Retina (tissue), 1 donor: ENCODE measurements around the gene QRFP.
A peak's percentile ranks its signal among the peaks of the same experiment; 100 is the strongest.

Experiments
- DNase-seq: peaks from one replicate; pipeline ENCODE4 v3.0.0-alpha.2; 2016

Gene QRFP

DNA sequence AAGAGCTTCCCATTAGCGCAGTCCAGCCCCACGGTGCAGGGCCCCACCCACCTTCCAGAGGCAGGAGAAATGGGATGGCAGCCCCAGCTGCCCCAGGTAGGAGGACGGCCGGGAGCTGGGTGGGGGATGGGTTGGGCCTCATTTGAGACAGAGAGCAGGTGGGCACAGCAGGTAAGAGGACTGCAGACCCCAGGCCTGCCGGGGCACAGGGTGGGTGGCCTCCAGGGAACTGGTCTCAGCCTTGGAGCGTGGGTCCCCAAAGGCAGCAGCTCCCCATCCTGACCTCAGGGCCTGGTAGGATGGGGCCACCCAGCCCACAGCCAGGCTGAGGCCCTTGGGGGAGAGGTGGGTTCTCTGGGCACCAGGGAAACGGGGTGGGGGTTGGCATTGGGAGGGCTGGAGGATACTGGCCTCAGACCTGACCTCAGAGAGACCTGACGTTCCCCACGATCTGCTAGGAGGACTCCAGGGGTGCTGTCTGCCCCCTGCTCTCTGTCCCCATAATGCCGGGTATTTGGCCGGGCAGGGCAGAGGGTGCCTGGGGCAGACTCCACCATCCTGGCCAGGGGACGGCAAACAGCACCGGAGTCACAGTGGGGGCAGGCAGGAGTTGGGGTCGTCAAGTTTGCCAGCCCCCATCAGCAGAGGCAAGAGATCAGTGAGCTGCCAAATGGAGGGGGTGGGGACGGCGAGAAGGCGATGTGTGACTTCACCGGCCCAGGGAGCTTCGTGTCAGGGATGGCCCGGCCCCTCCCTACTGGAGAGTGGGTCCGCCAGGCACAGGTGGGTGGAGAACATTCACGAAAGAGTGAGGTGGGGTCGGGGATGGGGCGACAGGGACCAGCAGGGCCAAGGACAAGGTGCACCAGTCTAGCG lies 6.8 kb upstream of the QRFP start:
- no peak for DNase-seq

DNA sequence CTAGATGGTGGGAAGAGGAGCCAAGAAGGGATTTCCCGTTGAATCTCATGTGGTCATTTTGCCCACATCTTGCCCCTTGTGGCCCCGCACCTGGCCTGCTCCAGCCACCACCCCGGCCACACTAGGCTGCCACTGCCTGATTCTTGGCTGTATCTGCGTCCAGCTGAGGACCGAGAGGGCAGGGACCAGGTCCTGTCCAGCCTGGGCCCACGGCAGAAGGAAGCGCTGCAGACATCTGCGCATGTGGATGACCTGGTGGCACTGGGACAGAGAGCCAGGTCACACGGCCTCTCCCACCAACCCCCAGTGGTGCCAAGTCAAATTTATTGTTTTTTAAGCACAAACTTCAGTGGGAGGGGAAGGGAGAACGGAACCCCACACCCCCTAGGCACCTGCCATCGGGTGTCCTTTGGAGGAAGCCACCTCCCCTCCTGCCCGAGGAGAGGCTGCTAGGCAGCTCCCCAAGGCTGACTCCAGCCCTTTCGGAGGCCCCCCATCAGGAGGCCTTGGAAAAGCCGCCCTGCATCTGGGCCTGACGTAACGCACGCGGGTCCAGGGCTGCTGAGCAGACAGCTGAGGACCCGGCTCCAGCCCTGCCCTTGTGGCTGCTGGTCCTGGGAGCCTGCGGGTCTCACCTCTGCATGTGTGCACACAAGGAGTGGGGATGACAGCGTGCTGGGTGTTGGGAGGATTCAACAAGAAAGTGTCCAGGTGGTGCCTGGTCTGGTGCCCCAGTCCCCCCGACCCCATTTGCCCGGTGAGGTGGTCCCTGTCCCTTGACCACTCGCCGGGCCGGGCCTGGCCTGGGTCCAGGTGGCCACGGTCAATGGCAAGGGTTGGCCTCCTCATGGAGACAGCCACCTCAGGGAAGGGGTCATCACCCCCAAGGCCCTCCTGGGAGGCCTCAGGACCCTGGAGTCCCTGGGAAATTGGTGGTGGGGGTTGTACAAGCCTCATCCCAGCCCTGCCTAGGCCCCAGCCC lies 5.9 kb upstream of the QRFP start:
- no peak for DNase-seq

DNA sequence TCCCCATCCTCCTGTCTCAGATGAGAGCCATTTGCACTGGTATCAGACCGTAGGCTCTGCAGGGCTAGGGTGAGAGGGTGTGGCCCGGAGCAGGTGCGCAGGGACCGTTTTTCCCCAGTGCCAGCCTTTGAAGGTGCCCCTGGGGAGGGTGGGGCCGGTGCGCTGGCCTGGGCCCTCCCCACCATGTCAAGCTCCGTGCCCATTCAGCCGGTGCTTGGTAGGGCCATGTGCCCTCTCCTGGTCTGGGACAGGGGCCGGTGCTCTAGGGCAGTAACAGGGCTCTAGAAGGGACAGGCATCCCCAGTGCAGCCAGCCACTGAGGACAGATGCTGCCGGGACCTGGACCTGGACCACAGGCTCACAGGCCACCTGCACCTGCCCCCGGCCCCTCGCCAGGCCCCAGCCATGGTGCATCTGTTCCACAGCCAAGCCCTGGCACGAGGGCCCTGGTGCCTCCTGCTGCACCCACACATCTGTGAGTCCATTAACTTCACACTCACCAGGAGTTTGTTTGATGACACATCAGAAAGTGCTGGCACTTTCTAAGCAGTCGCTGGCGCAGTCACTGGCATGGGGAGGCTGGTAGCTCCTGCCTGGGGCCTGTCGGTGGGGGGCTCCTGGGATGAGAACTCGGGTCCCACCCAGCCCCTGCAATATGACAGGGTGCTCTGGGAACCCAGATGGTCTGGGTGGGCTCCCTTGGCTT lies 5.0 kb upstream of the QRFP start:
- DNase-seq, result no peak

DNA sequence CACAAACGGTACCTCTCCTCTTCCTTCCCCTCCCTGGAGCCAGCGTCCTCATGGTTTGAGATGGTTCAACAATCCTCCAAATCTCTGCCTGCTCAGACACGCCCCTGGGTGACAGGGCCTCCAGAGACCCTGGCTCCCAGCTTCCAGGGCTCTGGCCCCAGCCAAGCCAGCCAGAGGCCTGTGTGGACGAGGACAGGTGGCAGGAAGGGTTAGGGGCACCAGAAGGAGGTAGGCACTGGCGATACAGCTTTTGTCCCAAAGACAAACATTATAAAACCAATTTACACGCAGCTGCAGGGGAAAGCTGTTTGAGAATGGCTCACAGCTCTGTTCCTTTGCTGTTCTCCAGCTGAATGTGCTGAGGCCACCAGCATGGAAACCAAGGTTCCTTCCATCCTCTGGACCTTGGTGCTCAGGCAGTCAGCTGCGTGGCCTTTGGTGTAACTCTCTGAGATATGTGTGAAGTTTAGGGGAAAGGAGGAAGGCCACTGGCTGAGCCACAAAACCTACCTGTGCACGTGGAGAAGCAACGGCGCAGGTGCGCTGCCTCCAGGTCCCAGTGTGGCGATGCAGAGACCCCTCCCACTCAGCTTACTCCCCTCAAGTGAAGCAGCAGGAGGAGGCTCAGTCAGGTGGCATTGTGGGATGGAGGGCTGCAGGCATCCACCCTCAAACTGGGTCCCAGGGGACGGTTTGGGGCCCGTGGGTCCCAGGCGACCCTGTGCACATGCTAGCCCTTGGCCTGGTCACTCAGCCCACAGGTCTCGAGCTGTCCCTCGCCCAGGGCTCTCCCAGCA lies 4.3 kb upstream of the QRFP start:
- no peak for DNase-seq

DNA sequence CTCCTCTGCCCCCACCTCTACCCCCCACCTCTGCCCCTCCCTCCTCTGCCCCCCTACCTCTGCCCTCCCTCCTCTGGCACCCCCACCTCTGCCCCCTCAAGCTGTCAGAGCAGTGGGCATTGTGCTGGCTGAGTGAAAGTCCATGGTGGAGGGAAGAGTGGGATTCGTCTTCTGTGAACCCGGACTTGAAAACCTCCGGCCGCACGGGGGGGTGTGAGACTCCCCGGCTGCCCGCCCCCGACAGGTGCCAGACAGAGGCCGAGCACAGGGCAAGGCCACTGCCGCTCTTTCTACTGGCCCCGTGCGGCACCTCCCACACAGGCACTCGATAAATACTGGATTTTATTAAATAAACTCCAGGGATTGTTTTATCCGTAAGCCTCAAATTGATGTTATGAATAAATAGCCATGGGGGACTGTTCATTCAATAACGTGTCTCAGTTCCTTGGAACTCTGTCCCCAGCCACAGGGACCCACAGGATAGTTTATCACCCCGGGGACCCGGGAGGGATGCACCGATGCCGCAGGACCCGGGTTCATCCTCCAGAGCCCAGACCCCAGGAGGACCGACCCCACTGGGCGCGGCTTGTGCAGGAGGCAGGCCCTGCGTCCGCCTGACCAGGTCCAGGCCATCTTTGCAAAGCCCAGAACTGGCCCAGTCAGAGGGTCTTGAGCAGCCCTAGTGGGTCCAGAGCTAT lies 2.6 kb upstream of the QRFP start:
- no peak for DNase-seq

GRCh38 chr9:130898552-130898852 lies 1.9 kb upstream of the QRFP start:
- no peak for DNase-seq

DNA sequence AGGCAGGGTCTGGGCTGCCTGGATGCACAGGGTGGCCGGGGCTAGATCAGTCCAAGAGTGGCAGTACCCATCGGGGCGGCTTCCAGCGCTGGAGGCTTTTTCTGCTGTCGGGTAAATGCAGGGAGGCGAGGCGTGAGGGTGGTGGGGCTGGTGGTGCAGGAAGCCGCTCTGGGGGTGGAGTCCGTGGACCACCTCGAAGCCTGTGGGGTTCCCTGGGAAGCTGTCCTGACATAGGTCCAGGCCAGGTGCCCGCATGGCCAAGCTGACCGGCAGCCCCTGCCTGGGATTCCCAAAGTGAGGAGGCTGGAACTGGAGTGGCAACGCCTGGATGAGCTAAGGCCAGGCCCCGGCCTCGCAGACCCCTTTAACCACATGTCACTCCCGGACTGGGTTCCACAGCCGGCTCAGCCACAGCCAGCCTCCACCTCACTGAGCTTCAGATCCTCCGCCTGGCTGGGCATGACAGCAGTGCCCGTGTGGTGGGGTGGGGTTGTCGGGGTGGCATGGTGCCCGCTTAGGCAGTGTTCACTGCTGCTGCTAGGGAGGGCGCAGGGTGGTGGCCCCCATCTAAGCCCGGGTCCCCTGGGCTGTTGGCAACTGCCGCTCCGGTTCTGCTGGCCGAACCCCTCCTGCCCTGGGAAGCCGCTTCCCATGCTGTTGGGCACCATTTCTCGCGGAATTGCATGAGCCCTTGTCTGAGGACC lies 1.4 kb upstream of the QRFP start:
- DNase-seq, result no peak

DNA sequence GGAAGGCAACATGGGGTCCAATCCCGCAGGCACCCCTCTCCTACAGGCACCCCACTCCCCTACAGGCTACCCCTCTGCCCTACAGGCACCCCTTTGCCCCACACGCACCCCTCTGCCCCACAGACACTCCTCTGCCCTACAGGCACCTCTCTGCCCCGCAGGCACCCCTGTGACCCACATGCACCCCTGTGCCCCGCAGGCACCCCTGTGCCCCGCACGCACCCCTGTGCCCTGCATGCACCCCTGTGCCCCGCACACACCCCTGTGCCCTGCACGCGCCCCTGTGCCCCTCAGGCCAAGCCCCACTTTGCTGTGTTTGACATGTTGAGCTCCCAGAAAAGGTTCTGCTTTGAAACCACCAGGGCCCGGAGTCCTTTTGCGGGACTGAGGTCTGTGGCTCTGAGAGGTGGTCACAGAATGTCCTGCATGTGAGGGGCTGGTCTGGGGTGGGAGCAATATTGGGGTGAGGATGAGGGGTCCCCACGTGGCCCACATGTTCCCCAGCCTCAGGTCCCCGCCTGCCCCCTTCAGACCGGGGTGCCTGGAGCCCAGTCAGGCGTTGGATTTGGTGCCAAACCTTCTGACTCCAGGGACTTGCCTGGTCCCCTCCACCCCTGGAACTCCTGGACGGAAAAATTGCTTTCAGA lies 616 bp upstream of the QRFP start:
- no peak for DNase-seq

DNA sequence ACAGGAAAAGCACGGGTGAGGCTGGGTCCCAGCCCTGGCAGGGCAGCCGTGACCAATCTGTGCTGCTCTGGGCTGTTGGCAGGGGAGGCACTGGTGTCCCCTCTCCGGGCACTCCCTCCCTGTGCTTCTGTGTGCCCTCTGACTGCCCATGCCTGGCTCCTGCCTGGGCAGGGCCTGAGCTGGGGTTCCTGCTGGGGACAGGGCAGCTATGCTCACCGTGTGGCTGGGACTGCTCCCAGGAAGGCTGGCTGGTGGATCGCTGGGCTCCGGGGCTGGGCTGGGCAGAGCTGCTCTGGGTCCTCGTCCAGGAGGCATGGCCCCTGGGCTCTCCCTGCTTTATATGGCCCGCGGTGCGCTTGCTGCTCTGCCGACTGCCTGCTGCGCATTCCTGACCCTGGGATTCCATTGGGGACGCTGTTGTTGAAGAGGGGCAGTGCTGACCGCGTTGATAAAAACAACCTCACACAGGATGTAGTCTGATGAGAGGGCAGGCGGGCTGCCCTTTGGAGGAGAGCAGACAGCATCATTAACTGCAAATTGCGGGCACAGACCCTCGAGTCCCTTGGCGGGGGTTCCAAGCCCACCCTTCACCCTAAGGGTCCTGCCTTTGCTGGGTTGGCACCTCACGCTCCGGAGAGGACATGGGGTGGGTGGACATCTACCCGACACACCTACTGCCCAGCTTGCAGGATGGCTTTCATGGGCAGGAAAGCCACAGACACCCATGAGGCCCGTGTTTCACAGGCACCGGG lies 955 bp downstream of the QRFP start:
- no peak for DNase-seq

DNA sequence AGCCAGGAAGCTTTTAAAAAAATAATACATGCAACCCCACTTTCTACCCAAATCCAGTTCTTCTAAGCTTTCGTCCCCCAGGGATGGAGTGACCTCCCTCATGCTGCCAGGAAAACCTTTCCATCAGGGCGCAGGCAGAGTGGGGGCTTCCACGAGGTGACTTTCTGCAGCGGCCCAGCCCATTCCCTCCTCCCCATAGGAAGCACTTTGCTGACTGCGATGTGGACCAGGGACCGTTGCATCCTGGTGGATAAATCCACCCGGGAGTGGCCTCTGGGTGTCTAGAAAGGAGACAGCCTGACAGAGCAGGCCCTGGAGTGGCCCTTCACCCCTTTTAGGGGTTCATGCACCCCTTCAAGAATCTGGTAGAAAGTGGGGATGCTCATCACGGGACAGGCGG lies 1.6 kb downstream of the QRFP start:
- DNase-seq, result no peak

GRCh38 chr9:130894546-130894945 lies 2.1 kb downstream of the QRFP start:
- DNase-seq, result no peak

DNA sequence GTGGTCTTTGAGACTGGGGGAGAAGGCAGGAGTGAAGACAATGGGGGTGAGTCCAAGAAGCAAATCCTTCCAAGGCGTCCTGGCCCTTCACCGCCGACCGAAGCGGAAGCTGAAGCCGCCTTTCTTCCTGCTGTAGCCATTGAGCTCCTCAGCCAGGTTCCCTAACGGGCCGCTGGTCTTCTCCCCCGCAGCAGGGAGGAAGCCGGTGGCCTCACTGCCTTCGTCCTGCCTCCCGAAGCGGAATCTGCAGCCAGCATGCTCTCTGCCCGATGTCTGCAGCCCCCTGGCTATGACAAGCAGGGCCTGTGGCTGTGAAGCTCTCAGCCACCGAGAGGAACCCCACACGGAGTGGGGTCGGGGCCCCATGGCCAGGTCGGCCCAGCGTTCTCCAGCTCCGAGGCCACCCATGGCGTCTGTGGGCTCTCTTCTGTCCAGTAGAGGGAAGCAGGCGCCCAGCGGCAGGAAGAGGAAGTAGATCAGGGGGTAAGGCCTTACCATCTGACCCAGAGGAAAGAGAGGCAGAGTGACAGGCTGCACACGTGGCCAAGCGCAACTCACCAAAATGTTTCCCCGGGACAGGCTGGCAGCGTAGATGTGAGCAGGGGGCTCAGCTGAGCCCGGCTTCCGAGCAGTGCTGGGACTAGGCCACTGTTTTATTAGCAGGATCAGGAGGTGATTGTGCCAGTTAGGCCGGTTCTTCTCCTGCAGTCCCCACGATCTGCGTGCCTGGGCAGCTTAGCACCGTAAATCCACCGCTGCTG lies 3.1 kb downstream of the QRFP start:
- peak; percentile 76 for DNase-seq

DNA sequence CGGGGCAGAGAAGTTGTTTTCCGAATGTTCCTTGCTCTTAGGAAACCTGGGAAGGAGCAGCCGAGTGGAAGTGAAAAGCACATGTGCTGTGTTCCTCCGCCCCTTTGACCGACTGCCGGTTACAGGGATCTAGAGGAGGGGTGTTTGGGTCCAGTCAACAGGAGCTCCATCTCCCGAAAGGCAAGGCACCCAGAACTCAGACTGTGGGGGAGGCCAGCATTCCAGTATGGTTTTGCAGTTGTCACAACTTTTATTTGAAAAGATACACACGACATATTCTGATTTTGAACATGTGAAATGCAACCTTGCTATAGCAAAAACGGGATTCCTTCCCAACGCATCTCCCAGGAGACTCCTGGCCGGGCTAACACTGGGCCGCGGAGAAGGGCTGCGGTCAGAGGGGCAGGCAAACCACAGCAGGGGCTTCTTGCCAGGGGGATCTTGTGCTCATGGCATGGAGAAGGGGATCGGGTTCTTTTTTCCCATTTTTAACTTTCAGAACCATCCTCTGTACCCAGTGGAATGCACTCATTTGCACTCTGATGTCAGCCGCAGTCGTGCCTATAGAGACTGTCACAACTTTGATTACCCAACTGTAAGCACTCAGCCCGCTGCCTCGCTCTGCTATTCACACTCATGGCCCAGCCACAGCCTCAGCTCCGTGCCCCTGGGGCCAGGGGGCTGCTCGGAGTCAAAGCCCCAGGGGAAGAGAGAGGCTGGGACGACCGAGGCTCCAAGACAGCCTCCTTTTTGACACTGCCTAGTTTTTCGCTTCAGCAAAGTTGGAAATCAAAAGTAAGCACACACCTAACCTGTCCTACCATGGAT lies 3.9 kb downstream of the QRFP start:
- peak; percentile 64 for DNase-seq

GRCh38 chr9:130891688-130892476 lies 4.7 kb downstream of the QRFP start:
- peak; percentile 94 for DNase-seq

DNA sequence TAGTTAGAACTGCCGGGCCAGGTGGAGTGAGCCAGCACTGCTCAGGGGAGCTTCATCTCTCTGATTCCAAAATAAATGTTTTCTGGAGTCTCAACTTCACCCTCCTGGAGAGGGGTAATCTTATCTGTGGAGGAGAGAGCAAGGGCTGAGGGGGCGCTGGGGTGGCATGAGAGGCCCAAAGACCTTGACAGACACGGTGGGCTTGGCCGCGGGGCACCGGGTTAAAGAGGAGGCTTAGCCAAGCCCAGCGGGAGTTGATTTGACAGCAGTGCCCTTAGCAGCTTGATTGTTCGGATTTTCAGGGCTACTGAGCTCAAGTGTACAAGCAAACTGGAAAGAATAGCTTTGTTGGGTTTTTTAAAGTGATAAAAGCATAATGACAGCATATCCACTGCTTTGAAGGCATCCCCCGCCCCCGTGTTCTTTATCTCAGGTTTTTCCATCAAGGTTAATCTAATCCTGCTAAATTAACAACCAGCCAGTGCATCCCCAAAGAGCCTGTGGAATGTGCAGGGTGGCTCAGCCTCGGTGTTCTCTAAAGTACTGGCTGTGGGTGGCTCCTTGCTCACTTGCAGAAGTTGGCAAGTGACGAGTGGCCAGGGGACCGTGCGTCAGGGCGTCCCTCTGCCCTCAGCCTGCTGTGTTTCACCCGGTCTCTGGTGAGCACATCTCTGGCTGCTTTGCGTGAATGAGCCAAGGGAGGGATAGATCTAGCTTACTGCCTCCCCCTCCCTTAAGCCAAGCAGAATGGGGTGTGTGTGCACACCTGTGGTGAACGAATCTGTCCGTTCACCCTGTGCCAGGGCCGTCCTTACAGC lies 5.5 kb downstream of the QRFP start:
- peak; percentile 72 for DNase-seq

DNA sequence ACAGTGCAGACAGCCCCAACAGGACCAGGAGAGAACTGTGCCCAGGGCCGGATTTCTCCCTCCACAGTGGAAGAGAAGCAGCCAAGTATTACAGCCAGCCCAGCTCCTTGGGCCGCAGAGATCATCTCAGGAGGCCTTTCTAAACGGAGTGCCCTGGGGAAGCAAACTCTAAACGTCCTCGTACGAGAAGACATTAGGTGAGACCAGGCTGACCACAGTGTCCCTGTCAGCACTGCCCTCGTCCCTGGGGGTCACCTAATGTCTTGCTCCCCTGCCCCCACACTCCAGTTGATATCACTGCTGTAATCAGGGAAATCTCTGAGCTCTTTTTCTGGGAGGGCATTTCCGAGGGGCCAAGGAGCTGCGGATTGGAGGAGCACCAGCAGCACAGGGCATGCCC lies 6.5 kb downstream of the QRFP start:
- no peak for DNase-seq
